H54 (cell line): ENCODE data around the gene ZNF444.
"Not testable (repeated sequence)": the region's sequence is repeated elsewhere in the genome, so short reads cannot be mapped to it uniquely, and the experiment has no call there.

Source experiments
- DNase-seq: peaks from one replicate; pipeline ENCODE4 v3.0.0; 2011; ENCODE audit warnings: low spot score, mixed read lengths; ENCODE audit not compliant: insufficient read length
- FAIRE-seq: peaks from 3 replicates; lab custom pipeline; 2011; peaks lifted over from hg19 to GRCh38; lab: Jason Lieb, UNC
- POLR2A ChIP-seq: IDR thresholded peaks from 2 replicates; pipeline ENCODE4 v1.6.1; 2011; ENCODE audit warnings: low read depth, mild to moderate bottlenecking, low read length

Gene ZNF444

GRCh38 chr19:56139847-56140582 lies 1.1 kb upstream of the ZNF444 start:
- FAIRE-seq (no peak), DNase-seq (no peak)
- no peak for TF ChIP-seq POLR2A

- FAIRE-seq (no peak), DNase-seq (no peak)
- TF ChIP-seq POLR2A, result no peak
Measured at GRCh38 chr19:56141417-56141993, 418 bp downstream of the ZNF444 start.

GRCh38 chr19:56142087-56142787 lies 1.1 kb downstream of the ZNF444 start:
- DNase-seq, result no peak
- TF ChIP-seq POLR2A, result no peak
- no peak for FAIRE-seq

- DNase-seq (no peak), FAIRE-seq (no peak)
- no peak for TF ChIP-seq POLR2A
Measured at GRCh38 chr19:56142897-56143434, 1.9 kb downstream of the ZNF444 start.

- DNase-seq (no peak), FAIRE-seq (no peak)
- TF ChIP-seq POLR2A, result no peak
Measured at GRCh38 chr19:56144376-56144775, 3.3 kb downstream of the ZNF444 start.

GRCh38 chr19:56144831-56145230 lies 3.7 kb downstream of the ZNF444 start:
- DNase-seq (no peak), FAIRE-seq (no peak)
- no peak for TF ChIP-seq POLR2A

- TF ChIP-seq POLR2A, result no peak
- DNase-seq, result no peak
- FAIRE-seq, result no peak
Measured at GRCh38 chr19:56145698-56146097, 4.6 kb downstream of the ZNF444 start.

GRCh38 chr19:56146904-56147303 lies 5.8 kb downstream of the ZNF444 start:
- FAIRE-seq (no peak), DNase-seq (no peak)
- TF ChIP-seq POLR2A, result no peak

- no peak for FAIRE-seq
- DNase-seq, result no peak
- no peak for TF ChIP-seq POLR2A
Measured at GRCh38 chr19:56147307-56147706, 6.2 kb downstream of the ZNF444 start.

- no peak for TF ChIP-seq POLR2A
- FAIRE-seq, result no peak
- DNase-seq, result no peak
Measured at GRCh38 chr19:56148096-56148495, 7.0 kb downstream of the ZNF444 start.

GRCh38 chr19:56148955-56149655 lies 8.0 kb downstream of the ZNF444 start:
- not testable (repeated sequence) for FAIRE-seq

GRCh38 chr19:56149656-56150038 lies 8.6 kb downstream of the ZNF444 start:
- TF ChIP-seq POLR2A, result no peak
- no peak for FAIRE-seq
- no peak for DNase-seq

More at GRCh38 chr19:56148955-56149655, 8.0 kb downstream of the ZNF444 start:
- DNase-seq, result not testable (repeated sequence)

GRCh38 chr19:56150358-56150757 lies 9.3 kb downstream of the ZNF444 start:
- no peak for FAIRE-seq
- no peak for TF ChIP-seq POLR2A
- DNase-seq, result no peak

- FAIRE-seq, result no peak
- DNase-seq, result no peak
- TF ChIP-seq POLR2A, result no peak
Measured at GRCh38 chr19:56152644-56153043, 11.6 kb downstream of the ZNF444 start.
